Daoy (cell line): Measurements from ENCODE around the gene IL22RA2. TPM values are rescaled to one million over a fixed set of nuclear protein-coding genes. Genes with fewer than 3 reads are reported as not detected.
A peak's percentile ranks its signal among the peaks of the same experiment; 100 is the strongest.

Experiments
- DNase-seq: peaks from one replicate; pipeline ENCODE4 v3.0.0-alpha.2; 2015; ENCODE audit warnings: low read depth
- total RNA-seq: library from RNA; depleted of rRNA; stranded (reverse); fragments of >200 nt; shearing (Covaris generic); gene quantifications from 2 replicates; pipeline ENCODE4 v1.2.3, GENCODE V29; 2014

Gene IL22RA2
- total RNA-seq, 1 experiment from 2014 or later, result not detected

DNA sequence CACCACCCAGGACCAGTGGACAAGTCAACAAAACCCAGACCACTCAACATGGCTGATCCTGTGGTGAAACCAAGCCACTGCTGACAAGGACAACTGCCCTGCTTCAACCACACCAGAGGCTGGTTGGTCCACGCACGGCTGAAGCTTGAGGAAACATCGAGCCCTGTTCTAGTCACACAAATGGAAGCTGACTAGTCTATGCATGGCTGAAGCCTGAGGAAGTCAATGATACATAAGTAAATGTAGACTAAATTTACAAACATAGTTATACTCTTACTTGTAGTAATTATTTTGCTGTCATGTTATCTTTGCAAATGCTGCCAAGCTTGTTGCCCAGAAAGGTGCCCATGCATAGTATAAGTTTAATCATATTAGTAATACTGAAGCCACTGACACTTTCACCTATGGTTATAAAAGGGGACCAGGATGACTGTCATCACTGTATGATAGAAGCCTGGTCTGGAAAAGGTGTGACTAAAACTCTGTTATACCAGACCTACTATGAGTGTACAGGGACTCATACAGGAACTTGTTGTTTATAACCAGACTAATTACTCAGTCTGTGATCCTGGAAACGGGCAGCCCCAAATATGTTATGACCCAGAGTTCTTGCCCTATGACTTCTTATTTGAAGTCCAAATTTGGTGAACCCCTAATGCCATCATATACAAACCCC lies 5.6 kb downstream of the IL22RA2 start:
- DNase-seq, result no peak

DNA sequence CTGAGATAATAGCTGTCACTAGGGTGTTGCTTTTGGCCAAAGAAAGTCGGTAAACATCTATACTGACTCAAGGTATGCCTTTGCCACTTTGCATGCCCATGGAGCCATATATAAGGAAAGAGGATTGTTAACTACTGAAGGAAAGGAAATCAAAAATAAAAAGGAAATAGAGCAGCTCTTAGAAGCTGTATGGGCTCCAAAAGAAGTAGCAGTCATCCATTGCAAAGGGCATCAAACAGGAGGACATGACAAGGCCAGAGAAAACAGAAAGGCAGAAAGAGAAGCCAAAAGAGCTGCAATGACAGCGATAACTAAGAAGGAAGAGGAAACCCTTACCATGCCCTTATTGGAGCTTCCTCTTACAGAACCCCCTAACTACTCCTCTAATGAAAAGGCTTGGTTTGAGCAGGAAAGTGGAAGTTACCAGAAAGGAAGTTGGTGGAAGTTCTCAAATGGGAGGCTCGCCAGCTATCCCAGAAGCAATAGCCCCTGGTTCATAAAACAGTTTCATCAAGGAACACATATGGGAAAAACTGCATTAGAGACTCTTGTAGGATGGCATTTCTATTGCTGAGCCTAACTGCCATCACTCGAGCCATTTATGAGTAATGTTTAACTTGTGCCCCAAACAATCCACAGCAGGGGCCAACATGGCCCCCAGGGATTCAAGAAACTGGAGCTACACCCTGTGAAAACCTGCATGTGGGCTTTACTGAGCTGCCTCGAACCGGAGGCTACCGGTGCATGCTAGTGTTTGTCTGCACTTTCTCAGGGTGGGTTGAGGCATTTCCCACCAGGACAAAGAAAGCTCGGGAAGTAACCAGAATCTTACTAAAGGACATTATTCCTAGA lies 7.0 kb downstream of the IL22RA2 start:
- no peak for DNase-seq

DNA sequence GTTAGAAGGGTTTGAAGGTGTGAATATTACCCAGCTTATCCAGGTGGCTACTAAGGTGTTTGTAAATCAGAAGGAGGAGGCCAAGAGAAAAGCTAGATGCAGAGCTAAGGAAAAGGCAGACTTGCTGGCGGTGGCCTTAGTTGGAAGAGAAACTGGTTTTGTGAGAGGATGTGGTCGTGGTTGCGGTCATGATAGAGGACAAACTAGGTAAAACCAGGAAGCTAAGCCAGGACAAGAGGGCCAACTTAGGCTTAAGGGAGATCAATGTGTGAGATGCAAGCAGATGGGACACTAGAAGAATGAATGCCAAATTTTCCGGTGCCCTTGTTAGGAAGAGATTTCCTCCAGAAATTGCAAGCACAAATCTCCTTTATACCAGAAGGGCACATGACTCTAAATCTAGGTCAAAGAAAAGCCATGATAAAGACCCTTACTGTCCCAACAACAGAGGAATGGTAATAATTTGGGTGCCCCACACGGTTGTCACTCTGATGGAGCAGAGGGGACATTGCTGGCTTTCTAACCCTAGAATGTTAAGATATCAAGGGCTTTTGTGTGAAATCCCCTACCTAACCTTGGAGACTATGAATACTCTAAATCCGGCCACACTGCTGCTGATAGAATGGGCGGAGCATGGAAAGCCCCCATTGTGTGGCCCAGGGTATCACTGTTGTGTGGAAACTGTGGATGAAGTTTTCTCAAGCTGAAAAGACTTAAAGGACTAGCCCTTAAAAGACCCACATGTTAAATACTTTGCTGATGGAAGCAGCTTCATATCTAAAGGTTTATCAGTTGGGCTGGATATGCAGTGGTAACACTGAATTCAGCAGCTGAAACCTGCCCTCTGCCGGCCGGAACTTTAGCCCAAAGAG lies 7.8 kb downstream of the IL22RA2 start:
- DNase-seq, result peak; percentile 41

DNA sequence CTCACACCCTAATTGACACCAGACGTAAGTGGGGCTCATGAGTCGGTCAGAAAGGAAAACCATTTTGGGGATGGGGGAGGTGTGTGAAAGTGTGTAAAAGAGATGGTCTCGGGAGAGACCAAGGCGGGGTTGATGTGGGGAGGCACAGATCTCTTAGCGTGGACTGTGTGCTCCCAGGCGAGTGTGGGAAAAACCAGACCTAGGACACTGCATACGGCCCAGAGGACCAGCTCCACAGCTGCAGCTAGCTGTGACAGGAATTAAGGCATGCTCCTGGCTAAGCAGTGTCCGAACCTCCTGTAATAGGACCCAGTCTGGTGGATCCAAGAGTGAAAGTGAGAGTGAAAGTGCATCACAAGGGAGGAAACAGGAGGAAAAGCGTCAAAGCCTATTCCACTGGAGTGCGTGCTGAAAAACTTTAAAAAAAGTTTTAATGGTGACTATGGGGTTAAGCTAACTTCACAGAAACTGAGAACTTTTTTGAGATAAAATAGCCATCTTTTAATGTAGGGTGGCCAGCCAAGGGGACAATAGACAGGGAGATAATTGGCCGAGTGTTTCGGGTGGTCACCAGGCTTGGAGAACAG lies 9.6 kb downstream of the IL22RA2 start:
- DNase-seq, result no peak

DNA sequence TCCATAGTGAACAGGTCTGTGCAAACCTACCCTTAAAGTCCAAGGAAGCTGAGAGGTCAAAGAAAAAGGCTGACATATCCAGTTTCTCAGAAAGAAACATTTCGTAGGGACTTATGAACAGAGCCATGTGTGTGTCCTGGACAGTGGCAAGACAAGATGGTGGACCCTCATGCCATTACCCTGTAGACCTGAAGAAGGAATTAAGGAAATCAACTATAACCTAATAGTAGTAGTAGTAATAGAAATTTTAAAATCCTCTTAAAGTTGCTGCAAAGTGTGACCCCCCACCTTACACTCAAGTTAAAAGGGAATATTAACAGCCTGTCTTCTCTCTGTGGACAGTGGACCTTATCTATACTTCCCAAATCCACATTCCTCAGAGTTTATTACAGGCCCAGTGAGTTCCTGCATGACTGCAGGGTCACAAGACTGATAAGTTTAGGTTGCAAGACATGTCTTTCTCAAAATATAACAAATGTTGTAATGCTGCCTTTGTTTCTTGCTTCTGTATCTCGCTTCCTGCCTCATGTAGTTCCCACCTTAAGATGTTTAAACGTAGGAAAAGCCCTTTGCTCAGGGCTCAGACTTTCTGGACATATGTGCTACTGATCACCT lies 10.6 kb downstream of the IL22RA2 start:
- DNase-seq, result no peak

DNA sequence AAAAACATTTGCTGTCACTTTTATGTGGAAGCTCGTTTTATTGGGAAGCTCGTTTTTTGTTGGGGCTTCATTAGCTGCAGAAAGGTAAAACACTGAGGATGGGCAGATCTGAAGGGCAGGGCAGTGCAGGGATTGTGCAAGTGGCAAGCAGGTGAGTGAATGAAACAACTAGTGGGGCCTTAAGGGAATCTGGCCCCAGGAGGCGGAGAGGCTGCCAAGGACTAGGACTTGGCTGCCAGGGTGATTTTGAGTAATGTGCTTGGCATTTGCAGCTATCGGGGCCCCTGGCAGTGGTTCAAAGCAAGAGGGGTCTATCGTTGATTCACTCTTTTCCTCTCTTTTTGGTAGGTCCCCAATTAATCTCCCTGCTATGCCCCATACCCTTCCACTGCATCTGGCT lies 11.5 kb downstream of the IL22RA2 start:
- DNase-seq, result peak; percentile 19

DNA sequence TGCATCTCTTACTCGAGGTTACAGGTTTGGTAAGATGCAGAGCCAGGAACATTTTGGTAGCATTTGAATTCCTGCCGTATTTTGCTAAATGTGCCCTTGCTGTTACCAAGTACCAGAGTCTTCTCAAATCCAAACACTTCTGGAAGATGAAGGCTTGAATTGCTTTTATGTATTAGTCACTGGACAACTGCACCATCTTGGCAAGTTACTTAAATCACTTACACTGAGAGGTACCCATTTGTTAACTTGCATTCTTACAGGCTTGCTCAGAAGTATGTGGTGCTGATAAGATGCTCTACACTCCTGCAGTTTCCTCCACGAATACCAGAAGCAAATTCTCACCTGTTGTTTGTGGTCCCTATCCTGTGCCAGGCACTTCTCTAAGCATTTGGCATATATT lies 12.7 kb downstream of the IL22RA2 start:
- peak; percentile 40 for DNase-seq

DNA sequence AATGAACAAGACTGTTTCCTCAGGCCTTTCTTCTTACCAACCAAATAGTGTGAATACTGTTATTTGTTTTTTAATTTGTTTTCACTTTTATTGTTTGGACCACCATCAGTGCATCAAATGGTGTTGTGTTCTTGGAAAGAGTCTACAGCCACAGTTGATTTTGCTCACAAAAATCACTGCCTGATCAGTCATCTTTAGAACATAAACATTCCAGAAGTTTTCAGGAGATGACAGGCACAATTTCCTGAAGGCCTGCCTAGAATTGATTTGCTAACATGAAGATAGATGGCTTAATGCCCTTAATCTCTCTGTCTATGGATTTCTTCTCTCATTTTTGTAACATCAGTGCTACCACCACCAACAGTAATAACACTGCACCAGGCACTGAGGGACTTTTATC lies 13.5 kb downstream of the IL22RA2 start:
- no peak for DNase-seq

DNA sequence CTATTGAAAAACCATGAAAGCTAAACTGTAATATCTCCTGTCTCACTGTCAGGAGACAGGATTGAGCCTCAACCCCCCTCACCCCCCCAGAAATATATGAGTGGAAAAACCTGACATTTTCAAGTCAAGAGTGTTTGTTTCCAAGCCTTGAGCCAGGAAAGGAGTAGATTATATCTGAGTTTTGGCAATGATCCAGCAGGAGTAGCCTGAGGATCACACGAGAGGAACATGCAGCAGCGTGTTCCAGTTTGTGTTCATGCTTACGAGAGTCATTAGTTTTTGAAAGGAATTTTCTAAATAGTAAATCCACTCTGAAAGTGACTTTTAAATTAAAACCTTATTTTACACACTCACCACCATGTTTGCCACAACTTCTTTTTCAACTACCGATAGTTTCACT lies 15.8 kb downstream of the IL22RA2 start:
- DNase-seq, result no peak

DNA sequence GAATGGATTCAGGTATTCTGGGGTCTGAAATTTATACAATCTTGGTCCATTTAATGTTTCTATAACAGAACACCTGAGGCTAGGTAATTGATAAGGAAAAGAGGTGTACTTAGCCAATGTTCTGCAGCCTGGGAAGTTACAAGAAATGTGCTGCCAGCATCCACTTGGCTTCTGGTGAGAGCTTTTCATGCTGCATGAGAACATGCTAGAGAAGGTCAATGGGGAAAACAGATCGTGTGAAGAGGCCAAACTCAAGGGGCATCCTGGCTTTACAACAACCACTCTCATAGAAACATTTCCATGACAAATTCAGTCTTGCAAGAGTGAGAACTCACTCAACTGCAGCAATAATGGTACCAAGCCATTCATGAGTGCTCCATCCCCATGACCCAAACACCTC lies 16.8 kb downstream of the IL22RA2 start:
- no peak for DNase-seq

DNA sequence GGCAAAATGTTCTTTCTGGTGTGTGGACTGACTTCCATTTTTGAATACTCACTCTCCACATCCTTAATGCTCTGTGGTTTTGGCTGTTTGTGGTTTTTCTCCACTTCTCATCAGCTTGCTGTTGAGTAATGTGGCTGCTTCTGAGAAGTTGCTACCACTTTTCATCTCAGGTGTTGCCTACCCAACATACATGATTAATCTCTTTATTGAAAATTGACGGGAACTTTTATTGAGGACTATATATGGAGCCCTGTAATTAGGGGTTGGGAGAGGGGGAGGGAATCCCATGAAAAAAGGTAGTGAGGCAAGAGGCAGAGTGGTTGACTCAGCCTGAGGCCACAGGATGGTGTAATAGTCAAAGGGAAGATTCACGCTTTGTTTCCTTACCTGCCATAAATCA lies 17.6 kb downstream of the IL22RA2 start:
- peak; percentile 68 for DNase-seq

DNA sequence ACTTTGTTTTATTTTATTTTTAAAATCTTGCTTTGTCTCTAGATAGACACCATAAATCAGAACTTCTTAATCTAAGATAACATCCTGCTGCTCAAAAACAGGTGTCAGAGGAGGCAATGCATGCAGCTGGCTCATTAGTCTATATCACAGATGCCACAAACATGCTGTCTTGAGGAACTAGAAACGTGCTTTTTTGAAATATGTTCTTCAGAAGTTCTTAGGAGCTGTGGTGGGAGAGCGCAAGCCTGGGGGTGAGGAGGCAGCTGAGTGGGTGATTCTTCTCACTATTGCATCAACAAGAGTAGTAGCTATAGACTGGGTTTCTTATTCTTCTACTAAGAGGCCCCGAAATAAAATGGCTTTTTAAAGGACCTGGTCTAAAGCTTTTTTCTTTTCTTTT lies 23.4 kb downstream of the IL22RA2 start:
- DNase-seq, result no peak

DNA sequence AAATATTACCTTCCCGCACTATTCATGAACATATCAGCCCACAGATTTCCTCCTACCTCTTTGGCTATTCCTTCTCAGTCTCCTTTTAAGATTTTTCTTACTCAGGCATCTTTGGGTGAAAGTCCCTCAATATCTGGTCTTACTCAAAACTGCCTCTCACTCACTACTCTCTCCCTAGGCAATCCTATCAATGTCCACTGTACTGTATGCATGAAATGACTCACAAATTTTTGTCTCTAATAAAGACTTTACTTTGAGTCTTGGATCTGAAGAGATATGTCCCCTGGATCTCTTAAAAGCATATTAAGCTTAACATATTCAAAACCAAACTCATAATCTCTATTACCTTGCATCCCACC lies 24.4 kb downstream of the IL22RA2 start:
- no peak for DNase-seq

DNA sequence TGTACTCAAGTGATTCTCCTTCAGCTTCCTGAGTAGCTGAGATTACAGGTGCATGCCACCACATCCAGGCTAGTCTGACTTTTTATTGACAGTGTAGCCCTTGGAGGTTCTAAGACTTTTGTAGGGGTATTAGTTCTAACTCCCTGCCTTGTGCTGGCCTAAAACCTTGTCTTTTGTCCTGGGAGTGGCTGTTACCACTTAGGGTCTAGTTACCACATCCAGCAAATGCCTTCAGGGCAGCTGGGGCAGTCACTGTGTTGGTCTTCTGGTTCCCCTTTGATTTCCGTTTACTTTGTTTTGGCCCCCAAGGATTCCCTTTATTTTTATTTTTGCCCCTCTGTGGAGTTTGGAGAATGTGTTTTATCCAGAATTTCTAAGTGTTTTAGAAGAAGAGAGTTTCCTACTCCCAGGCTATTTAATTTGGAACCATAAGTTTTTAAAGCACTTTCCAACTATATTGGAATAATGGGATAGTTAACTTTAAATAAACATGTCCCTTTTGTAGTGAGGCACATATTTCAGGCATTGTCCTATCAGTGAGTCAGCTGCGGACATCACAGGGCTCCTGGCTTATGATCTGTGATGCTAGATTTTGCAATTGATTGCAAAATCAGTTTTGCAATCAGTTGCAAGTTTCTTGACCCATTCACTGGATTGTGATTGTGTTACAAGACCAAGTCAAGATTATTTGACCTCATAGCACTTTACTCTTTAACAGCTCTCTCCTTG lies 25.0 kb downstream of the IL22RA2 start:
- no peak for DNase-seq

DNA sequence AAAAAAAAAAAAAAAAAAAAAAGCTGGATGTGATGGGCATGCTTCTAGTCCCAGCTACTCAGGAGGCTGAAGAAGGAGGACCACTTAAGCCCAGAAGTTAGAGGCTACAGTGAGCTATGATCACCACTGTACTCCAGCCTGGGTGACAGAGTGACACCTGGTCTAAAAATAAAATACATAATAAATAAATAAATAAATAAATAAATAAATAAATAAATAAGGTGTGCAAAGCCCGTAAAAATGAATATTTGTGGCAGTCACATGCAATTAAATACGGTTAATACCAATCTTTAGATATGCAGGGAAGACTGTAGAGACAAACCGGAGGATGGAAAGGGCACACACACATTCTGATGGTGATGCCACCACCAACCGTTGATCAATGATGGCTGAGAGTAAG lies 26.2 kb downstream of the IL22RA2 start:
- DNase-seq, result no peak

DNA sequence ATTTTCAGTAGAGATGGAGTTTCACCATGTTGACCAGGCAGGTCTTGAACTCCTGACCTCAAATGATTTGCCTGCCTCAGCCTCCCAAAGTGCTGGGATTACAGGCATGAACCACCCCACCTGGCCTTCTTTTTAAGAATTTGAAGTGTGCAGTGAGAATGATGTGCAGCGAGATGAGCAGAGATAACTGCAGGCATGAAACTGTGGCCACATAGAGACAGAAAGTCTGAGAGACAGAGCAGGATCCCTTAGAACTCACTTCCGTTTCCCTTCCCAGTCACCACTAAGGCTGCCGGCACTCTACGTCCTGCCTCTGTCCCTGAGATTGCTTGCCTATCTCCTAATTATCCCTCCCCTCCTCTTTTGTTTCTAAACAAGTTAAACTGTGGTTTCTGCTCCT lies 27.2 kb downstream of the IL22RA2 start:
- no peak for DNase-seq

DNA sequence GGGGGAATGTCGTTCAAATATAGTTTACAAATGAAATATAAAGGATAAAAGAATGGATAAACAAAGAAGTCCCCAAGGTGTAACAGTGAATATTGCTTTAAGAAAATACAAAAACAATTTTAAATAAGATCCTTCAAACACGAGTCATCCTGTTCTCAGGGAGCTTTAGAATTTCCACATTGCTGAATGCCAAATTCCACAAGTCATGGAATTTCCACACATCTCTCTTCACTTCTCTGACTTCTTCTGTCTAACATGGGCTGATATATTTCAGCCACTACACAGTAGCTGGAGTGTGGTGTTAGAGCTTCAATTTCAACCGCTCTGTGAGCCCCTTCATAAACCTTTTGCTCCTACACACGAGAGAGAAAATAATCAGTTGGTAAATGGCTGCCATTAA lies 28.0 kb downstream of the IL22RA2 start:
- DNase-seq, result no peak

DNA sequence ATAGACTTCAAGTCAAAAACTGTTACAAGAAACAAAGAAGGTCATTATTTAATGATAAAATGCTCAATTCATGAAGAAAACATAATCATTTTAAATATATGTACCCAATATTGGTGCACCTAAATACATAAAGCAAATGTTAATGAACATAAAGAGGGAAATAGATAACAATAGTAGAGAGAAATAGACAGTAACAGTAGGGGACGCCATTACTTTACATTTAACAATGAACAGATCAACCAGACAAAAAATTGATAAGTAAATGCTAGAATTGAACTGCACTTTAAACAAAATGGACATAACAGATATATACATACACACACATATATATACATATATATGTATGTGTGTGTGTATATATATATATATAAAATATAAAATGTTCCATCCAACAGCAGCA lies 37.4 kb downstream of the IL22RA2 start:
- no peak for DNase-seq

DNA sequence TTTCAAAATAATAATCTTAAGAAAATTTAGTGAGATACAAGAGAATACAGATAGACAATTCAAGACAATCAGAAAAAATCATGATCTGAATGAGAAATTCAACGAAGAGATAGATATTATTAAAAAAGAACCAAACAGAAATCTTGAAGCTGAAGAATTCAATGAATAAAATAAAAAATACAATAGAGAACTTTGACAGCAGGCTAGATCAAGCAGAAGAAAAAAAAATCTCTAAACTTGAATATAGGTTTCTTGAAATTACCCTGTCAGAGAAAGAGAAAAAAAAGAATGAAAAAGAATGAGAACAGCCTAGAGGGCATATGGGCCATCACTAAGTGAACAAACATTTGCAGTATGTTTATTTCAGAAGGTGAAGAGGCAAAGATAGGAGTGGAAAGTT lies 39.0 kb downstream of the IL22RA2 start:
- DNase-seq, result no peak

DNA sequence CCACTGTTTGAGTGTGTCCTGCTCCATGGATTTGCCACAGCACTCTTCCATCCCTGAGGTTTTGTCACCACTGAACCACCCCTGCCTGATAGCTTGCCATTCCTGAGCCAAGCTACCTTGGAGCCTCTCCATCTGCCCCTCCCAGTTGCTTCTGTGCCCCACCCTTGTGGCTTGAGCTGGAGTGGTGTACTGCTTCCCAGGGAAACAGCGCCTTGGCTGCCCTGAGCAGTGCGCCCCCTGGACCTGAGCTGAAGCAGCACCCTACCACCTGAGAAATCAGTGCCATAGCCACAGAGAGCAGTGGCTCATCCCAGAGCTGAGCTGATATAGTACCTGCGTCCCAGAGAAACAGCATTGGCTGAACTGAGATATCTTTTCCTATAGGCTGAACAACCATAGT lies 40.3 kb downstream of the IL22RA2 start:
- DNase-seq, result no peak

DNA sequence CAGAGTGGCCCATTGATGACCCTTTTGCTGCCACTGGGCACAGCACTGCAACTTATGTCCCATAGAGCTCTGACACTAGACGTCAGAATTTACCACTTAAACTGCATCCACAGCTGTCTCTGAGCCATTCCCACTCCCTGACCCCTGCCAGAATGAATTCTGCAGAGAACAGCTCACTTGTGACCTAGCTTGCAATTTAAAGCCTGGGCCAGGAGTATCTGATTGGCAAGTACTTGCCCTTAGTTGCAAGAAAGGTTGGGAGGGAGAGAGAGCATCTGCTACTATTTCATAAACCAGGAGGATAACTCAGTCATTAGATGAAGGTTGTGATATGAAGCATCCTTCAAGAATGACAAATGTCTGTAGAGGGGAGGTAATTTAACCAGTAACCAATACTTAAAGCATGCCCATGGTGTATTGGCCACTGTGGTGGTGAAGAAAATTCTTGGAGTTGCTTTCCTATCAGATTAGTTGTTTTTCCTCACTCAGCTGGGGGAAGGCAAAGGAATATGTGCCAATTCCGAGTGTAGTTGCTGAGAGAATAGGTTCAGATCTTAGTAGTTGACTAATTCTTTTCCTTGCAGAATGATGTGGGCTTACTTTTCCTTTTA lies 46.5 kb downstream of the IL22RA2 start:
- DNase-seq, result no peak
